ENCODE measurements around the gene USP11. TPM values are rescaled to one million over a fixed set of nuclear protein-coding genes. Genes with fewer than 3 reads are reported as not detected.

USP11 gene
- total and polyA plus RNA-seq, 2 of the 8 experiments (the other 6 are each of a cell fraction or from before 2014, with no cell fraction given) = 40.9 to 84.0 TPM

- H3K23me2 ChIP-seq (ENCODE audit: low read depth, low read length) = peaks cover 4% of the 10 kb centered on the region; the same call in 1 of the 2 replicates
- H2BK5ac ChIP-seq (ENCODE audit: low read depth, low read length) = no peak overlapping the region
- H2BK120ac ChIP-seq (replicated peaks; ENCODE audit: low read depth, low read length) = no peak overlapping the region
- WGBS, 2 experiments (ENCODE audit: extremely low coverage in 1 of 2, insufficient coverage in 1 of 2, insufficient read length in 1 of 2, insufficient replicate concordance in 2 of 2, low coverage in 1 of 2, low lambda C conversion rate in 2 of 2, missing lambda C conversion rate in 1 of 2) = 89% methylated on average over 11 of the region's 20 CpGs; no CpG with 5 or more reads in 1 of the 2 experiments
- peaks cover 31 to 66% (median 51%) of the 10 kb centered on the region in 4 experiments for H3K36me3 ChIP-seq (ENCODE audit: control insufficient read depth in 2 of 4, insufficient read depth in 4 of 4, low read length in 3 of 4)
- CTCF ChIA-PET (ENCODE audit: partially characterized antibody) = no interaction called here
- H3K9ac ChIP-seq (replicated peaks in 1 of 4; ENCODE audit: extremely low read depth in 1 of 4, low read depth in 3 of 4, low read length in 3 of 4) = no peak overlapping the region
- no peak overlapping the region for H3K4me2 ChIP-seq (ENCODE audit: insufficient read depth in 1 of 2, low read depth in 2 of 2, low read length in 2 of 2)
- no peak overlapping the region for H3K14ac ChIP-seq (ENCODE audit: insufficient read length)
- no peaks in the 10 kb centered on the region for H3K27me3 ChIP-seq (replicated peaks in 1 of 4; ENCODE audit: control insufficient read depth in 3 of 4, extremely low read depth in 1 of 4, insufficient read depth in 3 of 4, low read length in 3 of 4)
- no peak overlapping the region for H2BK12ac ChIP-seq (ENCODE audit: low read depth, low read length)
- no peak overlapping the region for H3K27ac ChIP-seq (ENCODE audit: low read depth, low read length)
- no peak for FAIRE-seq
- H3K56ac ChIP-seq (replicated peaks; ENCODE audit: insufficient read length, low read depth, low read length) = no peak overlapping the region
- no peak overlapping the region for H3K4me3 ChIP-seq (ENCODE audit: extremely low read depth in 1 of 4, insufficient read depth in 2 of 4, low read depth in 3 of 4, low read length in 4 of 4)
- no peak overlapping the region for H2BK15ac ChIP-seq (ENCODE audit: low read length)
- no peak overlapping the region for H2AK5ac ChIP-seq (ENCODE audit: low read depth, low read length)
- H2BK20ac ChIP-seq (ENCODE audit: low read length) = no peak overlapping the region
- POLR2A ChIA-PET (ENCODE audit: partially characterized antibody) = interaction anchor here (1.0 to 6.1 kb wide), 7 partner anchors 10 to 70 kb away, joined by 3 to 63 read pairs (median 4); partner anchors contain the start of genes NDUFB11 and RBM10
- no peak overlapping the region for H4K8ac ChIP-seq (ENCODE audit: extremely low read depth, insufficient read depth, low read length)
- H3K79me2 ChIP-seq (ENCODE audit: control insufficient read depth in 1 of 2, insufficient read depth in 2 of 2, low read length in 2 of 2) = peaks cover 4 to 12% of the 10 kb centered on the region in 2 experiments
- H3K4ac ChIP-seq (replicated peaks; ENCODE audit: insufficient read length, low read depth, low read length) = no peak overlapping the region
- no peaks in the 10 kb centered on the region for H3K9me3 ChIP-seq (ENCODE audit: insufficient read depth in 2 of 2, low read depth in 1 of 2, low read length in 1 of 2)
- H3K18ac ChIP-seq (ENCODE audit: extremely low read depth, low read length) = no peak overlapping the region
- no peak overlapping the region for H4K91ac ChIP-seq (replicated peaks; ENCODE audit: insufficient read length, low read length)
- peaks cover 4 to 15% of the 10 kb centered on the region in 2 experiments for H4K20me1 ChIP-seq (replicated peaks in 1 of 2; ENCODE audit: control insufficient read depth in 1 of 2, insufficient read depth in 2 of 2, low read length in 2 of 2)
- H2AFZ ChIP-seq (ENCODE audit: low read length) = no peak overlapping the region
- no peak for DNase-seq (ENCODE audit: low read depth in 1 of 2, low spot score in 2 of 2)
- H3K79me1 ChIP-seq (ENCODE audit: low read depth, low read length) = no peaks in the 10 kb centered on the region
- H3K23ac ChIP-seq (ENCODE audit: insufficient read length) = no peak overlapping the region
- no peak overlapping the region for H4K5ac ChIP-seq (ENCODE audit: insufficient read length, low read depth, low read length)
- peaks cover 0 to 4% (median under 1%) of the 10 kb centered on the region in 4 experiments; a peak in 5 of 7 replicates for H3K4me1 ChIP-seq (replicated peaks in 1 of 4; ENCODE audit: control insufficient read depth in 3 of 4, insufficient read depth in 4 of 4, low read length in 3 of 4)
- no peak for TF ChIP-seq SRF (IDR thresholded peaks at IDR 0.05; ENCODE audit: low read depth, low read length)
- no peak for TF ChIP-seq EGR1 (IDR thresholded peaks at IDR 0.05; ENCODE audit: borderline replicate concordance, low read depth, low read length)
- no peak for TF ChIP-seq CBX5 (IDR thresholded peaks at IDR 0.05; ENCODE audit: low read depth, low read length)
- no peak for TF ChIP-seq TBP (IDR thresholded peaks at IDR 0.05; ENCODE audit: low read depth, low read length)
- no peak for TF ChIP-seq ATF2 (IDR thresholded peaks at IDR 0.05; ENCODE audit: low read length)
- no peak for TF ChIP-seq ASH2L (IDR thresholded peaks at IDR 0.05; ENCODE audit: low read length)
- no peak for TF ChIP-seq BRCA1 (IDR thresholded peaks at IDR 0.05; ENCODE audit: low read depth, low read length)
- no peak for TF ChIP-seq SUZ12 (IDR thresholded peaks at IDR 0.05; ENCODE audit: low read length)
- no peak for TF ChIP-seq GTF2F1 (IDR thresholded peaks at IDR 0.05; ENCODE audit: borderline replicate concordance, low read depth, low read length)
- TF ChIP-seq ZNF274 (IDR thresholded peaks at IDR 0.05; ENCODE audit: borderline replicate concordance, extremely low read depth, low read length) = no peak
- no peak for TF ChIP-seq CEBPB (IDR thresholded peaks at IDR 0.05; ENCODE audit: low read depth, low read length)
- TF ChIP-seq PHF8 (conservative IDR thresholded peaks at IDR 0.05; ENCODE audit: low read depth, low read length) = no peak
Measured at GRCh38 chrX:47214435-47215077, 18.3 kb upstream of the USP11 start.

Data from H1 (cell line).